GM19452 (cell line): ENCODE results near the gene CCIN.

ENCODE experiments used
- ATAC-seq: cut with Tn5 transposase; IDR thresholded peaks from one replicate; pipeline ENCODE4 v1.9.1; 2021; ENCODE audit not compliant: unreplicated experiment

CCIN gene

DNA sequence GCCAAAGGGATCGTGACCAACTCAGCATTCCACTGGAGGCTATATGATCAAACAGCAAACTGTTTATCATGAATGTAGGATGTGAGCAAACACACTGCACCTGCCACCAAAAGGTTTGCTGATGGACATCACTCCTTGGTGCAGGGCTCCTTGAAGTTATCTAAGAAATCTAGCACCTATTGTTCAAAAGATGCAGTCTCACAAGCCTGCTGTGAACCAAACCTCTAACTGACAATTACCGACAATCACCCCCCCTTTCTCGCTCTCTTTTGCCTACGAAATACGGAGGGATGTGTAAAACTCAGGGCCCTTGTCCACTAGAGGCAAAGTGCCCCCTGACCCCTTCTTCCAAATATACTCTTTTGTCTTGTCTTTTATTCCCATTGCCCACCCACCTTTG is 19.0 kb downstream of the CCIN start:
- no peak for ATAC-seq

DNA sequence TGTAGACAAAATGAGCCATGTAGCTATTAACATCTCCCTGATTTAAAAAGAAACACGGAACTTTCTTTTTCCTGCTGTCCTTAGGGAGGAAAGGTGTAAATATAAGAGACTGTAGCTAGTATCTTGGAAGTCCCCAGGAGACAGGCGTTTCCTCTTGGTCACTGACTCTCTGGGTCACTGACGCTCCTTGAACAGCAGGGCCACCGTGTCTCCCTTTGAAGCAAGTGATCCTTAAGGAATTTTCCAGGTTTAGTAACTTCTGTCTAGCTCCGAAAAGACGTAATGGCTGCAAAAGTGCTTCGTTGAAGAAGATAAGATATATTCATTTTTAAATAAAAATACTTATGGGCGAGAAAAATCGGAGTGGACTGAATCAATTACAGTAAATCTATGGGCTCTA is 20.8 kb downstream of the CCIN start:
- ATAC-seq: no peak

DNA sequence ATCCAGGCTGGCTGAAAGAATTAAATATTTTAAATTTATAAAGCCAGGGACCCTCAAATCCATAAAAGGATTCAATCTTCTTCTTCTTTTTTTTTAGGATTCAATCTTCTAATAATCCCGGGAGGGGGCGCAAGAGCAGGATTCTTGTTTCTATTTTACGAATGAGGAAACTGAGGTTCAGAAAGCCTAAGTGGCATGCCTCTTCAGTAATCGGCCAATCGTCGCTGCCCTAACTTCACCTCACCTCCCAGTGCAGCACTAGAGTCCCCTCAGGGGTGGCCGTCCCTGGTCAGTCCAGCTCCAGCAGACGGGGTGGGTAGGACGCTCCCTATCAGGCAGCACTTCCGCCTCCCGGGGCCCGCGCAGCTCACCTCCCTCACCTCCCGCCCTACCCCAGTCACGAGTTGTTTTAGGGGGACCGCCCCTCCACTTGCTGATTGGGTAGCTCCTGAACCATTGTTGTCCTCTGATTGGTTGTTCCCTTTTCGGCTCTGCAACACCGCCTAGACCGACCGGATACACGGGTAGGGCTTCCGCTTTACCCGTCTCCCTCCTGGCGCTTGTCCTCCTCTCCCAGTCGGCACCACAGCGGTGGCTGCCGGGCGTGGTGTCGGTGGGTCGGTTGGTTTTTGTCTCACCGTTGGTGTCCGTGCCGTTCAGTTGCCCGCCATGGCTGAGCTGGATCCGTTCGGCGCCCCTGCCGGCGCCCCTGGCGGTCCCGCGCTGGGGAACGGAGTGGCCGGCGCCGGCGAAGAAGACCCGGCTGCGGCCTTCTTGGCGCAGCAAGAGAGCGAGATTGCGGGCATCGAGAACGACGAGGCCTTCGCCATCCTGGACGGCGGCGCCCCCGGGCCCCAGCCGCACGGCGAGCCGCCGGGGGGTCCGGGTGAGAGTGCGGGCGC is 21.5 kb downstream of the CCIN start, which contains the start of gene CLTA:
TSS of gene CLTA (plus strand) at position 534 of the 902 bp plus-strand sequence. CDS start at position 670, 136 bp downstream.
- peak; percentile 95 for ATAC-seq

DNA sequence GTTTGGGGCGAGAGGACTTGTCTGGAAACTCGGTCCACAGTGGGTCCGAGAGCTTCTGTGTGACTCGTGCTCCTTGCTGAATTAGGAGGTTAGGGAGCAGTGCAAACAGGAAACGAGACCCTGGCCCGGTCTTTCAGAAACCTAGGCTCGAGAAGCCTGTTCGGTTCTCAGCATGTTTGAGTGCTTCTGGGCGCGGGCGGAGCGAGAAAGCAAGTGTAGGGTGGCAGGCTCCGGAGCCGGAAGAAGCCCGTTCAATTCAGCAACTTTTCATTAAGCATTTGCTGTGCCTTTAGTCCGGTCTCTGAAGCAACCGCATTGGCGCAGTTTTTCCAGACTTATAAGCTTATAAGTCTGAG is 22.1 kb downstream of the CCIN start:
- no peak for ATAC-seq

DNA sequence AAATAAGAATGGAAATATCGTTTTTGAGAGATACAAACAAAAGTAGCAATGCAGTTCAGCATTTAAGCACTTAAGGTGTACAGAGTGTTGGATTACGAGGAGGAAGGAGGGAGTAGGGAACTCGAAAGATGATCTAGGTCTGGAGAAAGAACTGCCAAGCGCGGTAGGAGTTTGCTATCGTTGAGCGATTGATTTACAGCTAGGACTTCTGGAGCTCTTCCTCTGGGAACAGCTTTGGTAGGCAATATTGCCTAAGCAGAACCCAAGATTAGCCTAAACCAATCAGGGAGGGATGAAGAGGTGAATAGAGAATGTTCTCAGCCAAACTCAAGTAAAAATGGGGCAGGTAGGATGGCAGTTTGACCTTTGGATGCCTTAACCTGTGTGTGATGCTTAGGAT is 22.5 kb downstream of the CCIN start:
- ATAC-seq: no peak

DNA sequence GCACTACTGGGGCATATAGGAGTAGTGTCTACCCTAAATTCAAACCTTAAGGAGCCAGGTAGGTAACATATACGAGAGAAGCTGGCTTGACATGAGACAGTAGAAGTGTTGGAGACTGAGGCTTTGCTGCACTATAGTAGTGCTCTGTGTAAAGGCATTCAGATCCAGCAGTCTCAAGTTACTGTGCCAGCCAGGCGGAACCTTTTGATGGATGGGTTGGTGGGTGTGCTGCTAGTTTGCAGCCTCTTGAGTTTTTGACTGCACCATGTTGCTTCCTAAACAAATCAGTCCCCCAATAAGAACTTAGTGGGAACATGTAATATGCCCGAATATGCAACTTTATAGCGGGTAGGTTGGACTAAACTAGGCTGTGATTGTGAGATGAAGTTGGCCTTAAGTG is 23.0 kb downstream of the CCIN start:
- ATAC-seq: no peak

DNA sequence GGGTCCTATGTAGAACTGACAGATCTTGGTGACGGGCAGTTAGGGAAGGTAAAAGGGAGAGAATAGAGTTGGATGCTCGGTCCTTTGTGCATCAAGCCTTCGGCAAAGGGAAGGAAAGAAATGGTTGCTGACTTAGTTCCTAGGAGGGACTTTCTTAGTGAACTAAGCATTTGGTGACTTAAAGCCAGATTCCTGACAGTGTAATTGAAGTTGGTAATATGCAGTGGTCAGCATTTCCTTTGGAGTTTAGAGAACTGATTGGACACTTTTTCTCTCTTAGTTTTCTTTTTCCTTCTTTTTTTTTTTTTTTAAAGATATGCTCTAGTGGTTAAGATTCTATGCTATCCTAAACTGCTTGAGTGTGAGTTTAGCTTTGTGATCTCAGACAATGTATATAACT is 23.8 kb downstream of the CCIN start:
- no peak for ATAC-seq

DNA sequence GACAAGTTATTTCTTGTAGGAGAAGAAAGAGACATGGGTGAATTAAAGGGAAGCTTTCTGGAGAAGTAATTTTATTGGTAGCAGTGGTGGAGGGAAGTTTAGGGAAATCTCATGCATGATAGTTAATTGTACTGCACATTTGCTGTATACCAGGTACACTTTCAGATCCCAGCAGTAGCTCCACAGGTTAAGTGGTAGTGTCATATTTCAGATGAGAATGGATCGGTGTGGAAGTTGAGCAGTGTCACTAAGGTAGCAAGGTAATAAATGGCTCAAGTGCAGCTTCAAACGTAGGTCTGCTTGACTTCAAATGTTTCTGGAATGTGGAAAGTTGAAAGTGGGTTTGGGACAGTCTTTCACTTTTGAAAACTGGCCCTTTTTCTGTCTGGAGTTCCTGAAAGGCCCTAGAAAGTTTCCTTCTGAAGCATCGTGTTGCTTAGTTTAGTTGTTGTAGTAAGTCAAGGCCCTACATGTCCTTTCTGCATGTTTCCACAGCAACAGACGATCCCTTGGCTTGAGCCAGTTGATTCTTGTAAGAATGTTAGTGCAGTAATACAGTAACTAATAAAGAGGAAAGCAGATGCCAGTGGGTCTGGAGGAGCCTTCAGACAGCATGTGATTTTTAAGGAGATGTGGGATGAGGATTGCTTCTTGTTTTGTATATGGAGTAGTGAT is 25.3 kb downstream of the CCIN start:
- no peak for ATAC-seq

DNA sequence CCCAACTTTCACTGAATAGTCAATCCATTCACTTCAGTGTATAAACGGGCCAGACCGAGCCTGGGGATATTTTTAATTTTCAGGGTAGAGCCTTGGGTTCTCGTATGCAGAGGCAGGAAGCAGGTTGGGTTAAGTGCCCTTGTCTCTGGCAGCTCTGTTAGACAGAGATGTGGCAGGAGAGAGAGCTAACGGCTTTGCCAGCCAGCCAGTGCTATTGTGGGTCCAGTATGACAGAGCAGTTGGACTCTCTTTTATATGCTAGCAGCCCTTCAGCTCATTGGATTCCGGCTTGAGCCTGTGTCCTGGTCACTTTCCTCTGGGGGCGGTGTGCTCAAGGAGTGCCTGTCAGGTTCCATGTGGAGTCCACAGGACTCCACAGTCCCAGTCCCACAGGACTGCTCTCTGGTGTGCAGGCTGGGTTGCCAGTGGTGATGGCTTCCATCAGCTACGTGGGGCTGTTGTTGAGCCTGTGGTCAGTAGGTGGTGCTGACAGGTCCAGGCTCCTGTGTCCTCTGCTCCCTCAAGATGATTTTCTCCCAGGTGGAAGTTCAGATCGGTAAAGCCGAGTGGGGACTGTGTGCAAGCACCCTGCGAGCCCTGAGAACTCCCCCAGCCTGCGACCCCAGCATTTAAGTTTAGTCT is 35.8 kb downstream of the CCIN start:
- no peak for ATAC-seq

DNA sequence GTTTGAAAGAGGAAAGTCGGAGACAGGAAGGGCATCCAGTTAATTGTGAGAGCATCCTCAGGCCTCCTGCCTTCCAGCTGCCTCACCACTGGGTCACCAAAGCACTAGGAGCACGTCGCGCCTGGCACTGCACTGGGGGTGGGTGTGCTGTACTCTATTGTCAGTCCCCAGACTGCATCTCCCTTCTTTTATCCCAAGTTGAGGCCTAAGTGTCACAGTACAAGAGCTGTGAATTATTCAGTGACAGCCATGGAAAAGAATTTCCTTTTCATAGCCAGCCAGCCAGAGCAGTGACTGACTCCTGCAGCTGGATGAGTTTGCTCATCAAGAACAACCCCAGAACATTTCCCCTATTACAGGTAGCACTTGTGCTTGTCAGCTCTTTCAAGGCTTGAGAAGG is 37.8 kb downstream of the CCIN start:
- no peak for ATAC-seq

DNA sequence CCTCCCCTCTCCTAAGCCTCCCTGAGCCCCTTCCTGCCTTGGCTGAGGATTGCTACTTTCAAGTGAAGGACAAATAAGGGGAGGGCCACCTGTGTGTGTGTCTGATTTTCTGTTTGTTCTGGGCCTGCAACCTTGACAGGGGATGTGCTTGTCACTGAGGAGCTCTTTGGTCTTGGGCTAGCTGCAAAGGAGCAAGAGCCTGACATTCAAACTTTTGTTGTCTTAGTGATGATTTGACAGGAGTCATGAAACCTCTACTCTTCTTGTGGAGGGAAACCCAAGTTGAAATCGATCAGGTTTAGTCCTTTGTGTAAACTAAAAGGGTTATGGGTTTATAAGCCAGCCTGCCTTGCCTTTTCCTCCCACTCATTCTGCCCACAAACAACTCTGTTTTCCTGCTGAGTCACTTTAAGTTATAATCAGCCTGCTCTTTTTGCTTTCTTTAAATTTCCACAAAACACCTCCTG is 38.4 kb downstream of the CCIN start:
- no peak for ATAC-seq

DNA sequence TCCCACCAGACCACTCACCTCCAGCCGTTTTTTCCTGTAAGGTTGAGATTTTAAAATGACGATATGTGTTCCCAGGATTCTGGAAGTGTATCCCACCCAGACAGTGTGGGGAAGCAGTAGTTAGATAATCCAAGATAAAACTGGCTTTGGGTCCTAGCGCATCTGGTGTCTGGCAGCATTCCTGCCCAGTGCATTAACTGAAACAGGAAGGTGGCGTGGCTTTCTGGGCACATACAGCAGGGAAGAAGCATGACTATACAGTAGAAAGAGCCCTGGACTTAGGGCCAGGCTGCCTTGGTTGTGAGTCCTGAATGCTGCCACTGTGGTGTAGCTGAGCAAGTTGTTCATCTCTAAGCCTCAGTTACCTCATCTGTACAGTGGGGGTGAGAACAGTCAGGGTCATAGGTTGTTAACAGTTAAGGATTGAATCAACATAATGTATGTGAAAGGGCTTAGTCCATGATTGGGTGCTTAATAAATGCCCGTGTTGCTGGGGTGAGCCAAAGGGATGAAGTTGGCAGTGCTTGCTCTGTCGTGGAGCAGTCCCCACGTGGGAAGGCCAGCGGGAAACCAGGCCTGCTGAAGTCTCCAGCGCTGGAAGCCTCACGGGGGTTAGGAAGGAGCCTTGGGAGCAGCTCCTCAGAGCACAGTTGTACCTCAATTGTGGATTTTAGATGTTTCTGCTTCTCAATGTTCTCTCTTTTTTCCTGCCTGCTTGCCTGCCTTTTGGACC is 39.5 kb downstream of the CCIN start:
- ATAC-seq: no peak

DNA sequence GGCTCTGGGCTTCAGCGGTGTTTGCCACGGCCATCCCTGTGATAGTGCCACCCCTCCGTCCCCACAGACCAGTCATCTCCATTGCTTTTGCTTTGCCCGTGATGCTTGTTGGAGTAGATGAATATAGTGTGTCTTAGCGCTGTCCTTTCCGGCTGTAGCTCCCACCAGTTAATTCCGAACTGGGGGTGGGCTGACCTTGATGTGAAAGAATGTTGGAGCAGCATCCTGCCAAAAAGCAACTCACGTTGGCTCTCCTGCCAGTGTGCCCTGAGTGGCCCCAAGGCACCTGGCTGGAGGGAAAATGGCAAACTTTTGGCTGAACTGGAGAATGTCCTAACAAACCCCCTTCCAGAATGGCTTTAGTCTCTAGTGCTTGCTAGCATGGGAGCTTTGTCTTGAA is 41.5 kb downstream of the CCIN start:
- no peak for ATAC-seq

DNA sequence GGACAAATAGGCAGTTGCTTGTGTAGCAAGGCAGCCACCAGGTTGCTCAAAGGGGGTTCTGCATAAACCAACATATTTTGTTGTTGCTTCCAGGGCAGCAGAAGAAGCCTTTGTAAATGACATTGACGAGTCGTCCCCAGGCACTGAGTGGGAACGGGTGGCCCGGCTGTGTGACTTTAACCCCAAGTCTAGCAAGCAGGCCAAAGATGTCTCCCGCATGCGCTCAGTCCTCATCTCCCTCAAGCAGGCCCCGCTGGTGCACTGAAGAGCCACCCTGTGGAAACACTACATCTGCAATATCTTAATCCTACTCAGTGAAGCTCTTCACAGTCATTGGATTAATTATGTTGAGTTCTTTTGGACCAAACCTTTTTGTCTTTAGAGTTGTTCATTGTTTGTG is 42.3 kb downstream of the CCIN start:
- no peak for ATAC-seq

DNA sequence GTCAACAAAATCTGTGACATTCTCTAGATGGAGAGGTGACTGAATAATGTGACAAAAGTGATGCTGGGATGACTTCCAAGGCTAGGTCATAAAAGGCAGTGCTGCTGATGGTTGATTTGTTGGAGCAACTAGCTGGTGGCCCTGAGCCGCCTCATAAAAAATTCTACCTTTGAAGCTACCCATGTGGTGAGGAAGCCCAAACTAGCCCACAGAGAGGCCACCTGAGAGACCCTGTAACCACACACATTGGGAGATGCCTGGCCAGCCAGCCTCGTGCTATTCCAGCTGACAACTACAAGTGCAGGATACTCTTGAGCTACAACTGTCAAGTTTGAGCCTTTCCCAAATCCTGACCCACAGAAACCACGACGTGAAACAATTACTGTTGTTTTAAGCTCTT is 44.2 kb downstream of the CCIN start:
- ATAC-seq: no peak

DNA sequence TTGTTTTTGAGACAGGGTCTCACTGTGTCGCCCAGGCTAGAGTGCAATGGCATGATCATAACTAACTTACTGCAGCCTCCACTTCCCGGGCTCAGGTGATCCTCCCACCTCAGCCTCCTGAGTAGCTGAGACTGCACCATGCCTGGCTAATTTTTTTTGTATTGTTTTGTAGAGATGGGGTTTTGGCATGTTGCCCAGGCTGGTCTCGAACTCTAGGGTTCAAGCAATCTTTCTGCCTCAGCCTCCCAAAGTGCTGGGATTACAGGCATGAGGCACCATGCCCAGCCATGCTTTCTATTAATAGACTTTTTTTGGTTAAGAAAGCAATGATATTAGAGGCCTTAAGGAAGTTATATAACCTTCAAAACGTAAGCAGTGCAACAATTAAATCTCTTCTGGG is 44.8 kb downstream of the CCIN start:
- no peak for ATAC-seq

DNA sequence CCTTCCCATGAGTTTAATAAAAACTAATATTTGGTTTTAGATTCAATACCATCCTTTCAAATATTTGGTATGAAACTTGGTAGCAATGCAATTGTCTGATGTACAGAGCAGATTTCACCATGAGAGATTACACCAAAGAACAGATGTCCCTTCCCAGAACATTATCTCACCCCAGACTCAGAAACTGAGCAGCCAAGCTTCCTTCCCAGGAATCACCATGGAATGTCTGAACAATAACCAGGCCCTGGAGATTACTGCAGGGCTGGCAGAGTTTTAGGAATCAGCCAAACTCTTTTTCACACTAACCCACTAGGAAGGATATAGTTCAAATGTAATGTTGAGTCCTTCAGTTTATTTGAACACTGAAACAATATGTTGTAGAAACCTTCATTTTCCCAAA is 45.4 kb downstream of the CCIN start:
- ATAC-seq: no peak

DNA sequence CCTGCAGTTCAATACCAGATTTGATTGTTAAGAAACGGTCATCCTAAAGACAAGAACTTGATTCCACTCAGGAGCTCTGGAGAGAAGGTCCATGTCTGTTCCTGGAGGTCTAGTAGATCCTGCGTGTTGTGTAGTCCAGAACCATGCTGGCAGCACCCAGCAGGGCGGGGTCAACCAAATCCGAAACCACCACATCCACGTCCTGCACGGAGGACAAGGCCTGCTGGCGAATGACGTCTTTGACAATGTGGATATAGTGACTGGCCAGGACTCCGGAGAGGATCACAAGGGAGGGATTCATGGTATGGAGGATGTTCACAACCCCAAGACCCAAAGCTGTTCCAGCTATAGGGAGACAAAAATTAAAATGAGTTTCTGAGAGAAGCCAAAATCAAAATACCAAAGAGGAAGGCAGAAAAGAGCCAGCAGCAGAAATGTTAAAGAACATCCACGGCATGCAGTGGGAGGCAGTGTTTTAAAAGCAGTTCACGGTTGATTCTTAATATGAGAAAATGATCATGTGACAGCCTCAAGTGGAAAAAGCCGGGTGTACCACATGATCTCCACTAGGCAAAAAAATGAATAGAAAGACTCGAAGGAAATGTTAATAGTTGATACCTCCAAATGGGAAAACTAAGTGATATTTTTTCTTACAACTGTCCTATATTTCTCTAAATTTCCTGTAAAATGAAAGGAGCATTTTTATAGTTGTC is 48.2 kb downstream of the CCIN start:
- ATAC-seq: no peak

DNA sequence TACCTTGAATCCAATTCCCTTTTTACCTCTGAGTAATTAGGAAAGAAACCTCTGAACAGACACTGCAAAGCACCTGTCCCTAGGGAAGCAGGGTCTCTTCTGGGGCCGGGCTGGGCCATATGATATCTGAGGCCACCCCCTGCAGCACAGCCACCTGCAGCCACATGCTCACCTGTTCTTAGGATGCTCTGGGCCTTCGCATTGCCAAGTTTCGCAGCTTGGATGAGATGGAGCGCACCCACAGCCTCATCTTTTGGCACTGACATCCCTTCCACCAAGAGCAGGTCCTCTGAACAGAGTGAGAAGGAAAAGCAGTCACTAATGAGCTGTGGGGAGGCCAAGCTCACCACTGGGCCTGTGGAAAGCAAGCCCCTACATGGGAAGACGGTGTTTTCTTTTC is 48.8 kb downstream of the CCIN start:
- ATAC-seq: no peak

DNA sequence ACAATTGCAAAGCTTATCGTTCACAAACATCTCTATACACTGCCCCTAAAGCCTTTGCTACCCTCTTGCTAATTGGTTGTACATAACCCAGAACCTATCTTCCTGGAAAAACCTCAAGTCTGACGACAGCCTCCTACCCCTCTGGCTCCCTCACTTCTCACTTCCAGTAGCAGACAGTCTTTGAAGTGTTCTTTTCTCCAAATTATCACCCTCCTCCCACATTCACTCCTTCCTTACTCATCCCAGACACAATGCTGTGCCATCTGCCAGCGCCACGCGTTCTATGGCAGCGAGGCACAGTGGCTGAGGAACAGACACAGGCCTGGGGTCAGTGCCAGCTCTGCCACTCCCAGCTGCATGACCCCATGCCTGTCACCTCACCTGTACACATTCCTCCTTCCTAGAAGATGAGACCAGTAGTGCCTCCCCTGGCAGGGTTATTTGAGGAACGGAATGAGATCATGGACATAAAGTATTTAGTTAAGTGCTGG is 49.3 kb downstream of the CCIN start:
- no peak for ATAC-seq
